ENCODE measurements around the gene LUZP2. TPM values are rescaled to one million over a fixed set of nuclear protein-coding genes. Genes with fewer than 3 reads are reported as not detected.

The LUZP2 gene
- polyA plus RNA-seq, 1 donor from 2014 or later: 15.5 TPM

DNA sequence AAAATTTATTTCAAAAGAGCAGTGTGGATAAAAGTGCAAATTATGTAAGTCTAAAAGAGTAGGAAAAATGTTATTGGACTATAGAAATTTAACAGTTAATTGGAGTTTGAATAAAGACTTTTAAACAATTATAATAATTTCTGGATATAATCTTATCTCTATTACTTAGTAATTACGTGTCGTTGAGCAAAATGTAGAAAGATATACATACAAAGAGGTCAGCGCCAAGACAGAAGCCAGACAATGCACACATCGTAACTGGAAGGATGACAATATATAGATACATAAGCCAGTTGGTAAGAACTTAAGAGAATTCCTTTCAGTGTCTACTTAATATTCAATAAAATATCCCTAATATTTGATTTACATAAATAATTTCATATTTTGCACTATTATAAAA, 157.0 kb downstream of the LUZP2 start:
- Histone ChIP-seq H3K9me2 (ENCODE audit: insufficient read depth, low read length) (no peaks in the 10 kb centered on the region), H3K79me2 (replicated peaks; ENCODE audit: insufficient read depth, low read length) (no peaks in the 10 kb centered on the region), H3K4me3 (ENCODE audit: low read length) (no peak overlapping the region), H3K4me2 (ENCODE audit: low read length) (no peak overlapping the region), H3F3A (ENCODE audit: insufficient read depth, low read length, poor library complexity, severe bottlenecking) (no peaks in the 10 kb centered on the region), H3K9ac (ENCODE audit: low read length) (no peak overlapping the region), H4K20me1 (ENCODE audit: insufficient read depth) (no peaks in the 10 kb centered on the region), H2AFZ (ENCODE audit: low read depth, low read length) (no peak overlapping the region), H3K9me3 (ENCODE audit: low read length) (no peaks in the 10 kb centered on the region), H3K36me3 (ENCODE audit: insufficient read depth, low read length) (no peaks in the 10 kb centered on the region), H3K27ac (ENCODE audit: low read length) (no peak overlapping the region), H3K27me3 (ENCODE audit: insufficient read depth, low read depth, low read length) (no peaks in the 10 kb centered on the region)
- TF ChIP-seq, protein P1, sequence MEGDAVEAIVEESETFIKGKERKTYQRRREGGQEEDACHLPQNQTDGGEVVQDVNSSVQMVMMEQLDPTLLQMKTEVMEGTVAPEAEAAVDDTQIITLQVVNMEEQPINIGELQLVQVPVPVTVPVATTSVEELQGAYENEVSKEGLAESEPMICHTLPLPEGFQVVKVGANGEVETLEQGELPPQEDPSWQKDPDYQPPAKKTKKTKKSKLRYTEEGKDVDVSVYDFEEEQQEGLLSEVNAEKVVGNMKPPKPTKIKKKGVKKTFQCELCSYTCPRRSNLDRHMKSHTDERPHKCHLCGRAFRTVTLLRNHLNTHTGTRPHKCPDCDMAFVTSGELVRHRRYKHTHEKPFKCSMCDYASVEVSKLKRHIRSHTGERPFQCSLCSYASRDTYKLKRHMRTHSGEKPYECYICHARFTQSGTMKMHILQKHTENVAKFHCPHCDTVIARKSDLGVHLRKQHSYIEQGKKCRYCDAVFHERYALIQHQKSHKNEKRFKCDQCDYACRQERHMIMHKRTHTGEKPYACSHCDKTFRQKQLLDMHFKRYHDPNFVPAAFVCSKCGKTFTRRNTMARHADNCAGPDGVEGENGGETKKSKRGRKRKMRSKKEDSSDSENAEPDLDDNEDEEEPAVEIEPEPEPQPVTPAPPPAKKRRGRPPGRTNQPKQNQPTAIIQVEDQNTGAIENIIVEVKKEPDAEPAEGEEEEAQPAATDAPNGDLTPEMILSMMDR (IDR thresholded peaks at IDR 0.05; ENCODE audit: poor library complexity, severe bottlenecking): no peak
- no peak for TF ChIP-seq EP300 (conservative IDR thresholded peaks at IDR 0.05; ENCODE audit: poor library complexity, severe bottlenecking)
- no peak for TF ChIP-seq REST (IDR thresholded peaks at IDR 0.05; ENCODE audit: borderline replicate concordance)
- TF ChIP-seq POLR2AphosphoS5 (IDR thresholded peaks at IDR 0.05): no peak
- TF ChIP-seq SMC3 (conservative IDR thresholded peaks at IDR 0.05; ENCODE audit: poor library complexity): no peak
- no peak for TF ChIP-seq RAD21 (conservative IDR thresholded peaks at IDR 0.05)

DNA sequence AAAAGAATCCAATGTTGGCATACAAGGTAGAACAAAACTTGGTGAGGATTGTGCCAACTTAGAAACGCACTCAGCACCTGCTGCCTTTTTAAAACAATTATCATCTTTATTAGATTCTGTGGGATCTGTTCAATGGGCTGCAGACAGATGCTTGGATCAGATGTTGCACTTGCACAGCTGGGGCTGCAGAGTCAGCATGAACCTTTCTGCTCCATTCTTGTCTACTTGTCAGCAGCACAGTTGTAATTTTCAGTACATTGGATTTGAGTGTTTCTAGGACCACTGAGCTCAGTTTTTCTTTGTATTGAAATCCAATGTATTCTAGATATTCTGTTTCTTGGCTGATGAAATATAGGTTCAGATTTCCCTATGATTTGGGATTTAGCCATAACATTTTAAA, 164.5 kb downstream of the LUZP2 start:
- Histone ChIP-seq H3F3A (ENCODE audit: insufficient read depth, low read length, poor library complexity, severe bottlenecking) (no peaks in the 10 kb centered on the region), H2AFZ (ENCODE audit: low read depth, low read length) (no peak overlapping the region), H3K4me2 (ENCODE audit: low read length) (no peak overlapping the region), H3K4me3 (ENCODE audit: low read length) (no peak overlapping the region), H4K20me1 (ENCODE audit: insufficient read depth) (no peaks in the 10 kb centered on the region), H3K27ac (ENCODE audit: low read length) (no peak overlapping the region), H3K79me2 (replicated peaks; ENCODE audit: insufficient read depth, low read length) (no peaks in the 10 kb centered on the region), H3K9me2 (ENCODE audit: insufficient read depth, low read length) (no peaks in the 10 kb centered on the region), H3K9me3 (ENCODE audit: low read length) (no peaks in the 10 kb centered on the region), H3K36me3 (ENCODE audit: insufficient read depth, low read length) (no peaks in the 10 kb centered on the region), H3K9ac (ENCODE audit: low read length) (no peak overlapping the region), H3K27me3 (ENCODE audit: insufficient read depth, low read depth, low read length) (no peaks in the 10 kb centered on the region)
- TF ChIP-seq POLR2AphosphoS5 (IDR thresholded peaks at IDR 0.05): peak; percentile 24
- TF ChIP-seq EP300 (conservative IDR thresholded peaks at IDR 0.05; ENCODE audit: poor library complexity, severe bottlenecking): no peak

GRCh38 chr11:24664399-24664798, 167.5 kb downstream of the LUZP2 start:
- TF ChIP-seq EP300 (conservative IDR thresholded peaks at IDR 0.05; ENCODE audit: poor library complexity, severe bottlenecking): no peak
- no peak for TF ChIP-seq POLR2AphosphoS5 (IDR thresholded peaks at IDR 0.05)
- no peak for TF ChIP-seq MXI1 (conservative IDR thresholded peaks at IDR 0.05; ENCODE audit: poor library complexity, severe bottlenecking)
- TF ChIP-seq REST (IDR thresholded peaks at IDR 0.05; ENCODE audit: borderline replicate concordance): no peak
- TF ChIP-seq, protein P1 (IDR thresholded peaks at IDR 0.05; ENCODE audit: poor library complexity, severe bottlenecking): no peak
- TF ChIP-seq EZH2 (IDR thresholded peaks at IDR 0.05; ENCODE audit: borderline replicate concordance, insufficient read depth, low read length, poor library complexity, severe bottlenecking): no peak
- TF ChIP-seq SMC3 (conservative IDR thresholded peaks at IDR 0.05; ENCODE audit: poor library complexity): no peak
- TF ChIP-seq TAF1 (IDR thresholded peaks at IDR 0.05; ENCODE audit: low read depth): no peak
- TF ChIP-seq RAD21 (conservative IDR thresholded peaks at IDR 0.05): no peak
- H3K4me3 ChIP-seq (ENCODE audit: low read length): no peak overlapping the region
- no peaks in the 10 kb centered on the region for H3K9me2 ChIP-seq (ENCODE audit: insufficient read depth, low read length)
- no peak overlapping the region for H3K9ac ChIP-seq (ENCODE audit: low read length)
- H2AFZ ChIP-seq (ENCODE audit: low read depth, low read length): no peak overlapping the region
- H3K9me3 ChIP-seq (ENCODE audit: low read length): no peaks in the 10 kb centered on the region
- H4K20me1 ChIP-seq (ENCODE audit: insufficient read depth): no peaks in the 10 kb centered on the region
- H3F3A ChIP-seq (ENCODE audit: insufficient read depth, low read length, poor library complexity, severe bottlenecking): no peaks in the 10 kb centered on the region
- no peaks in the 10 kb centered on the region for H3K79me2 ChIP-seq (replicated peaks; ENCODE audit: insufficient read depth, low read length)
- no peaks in the 10 kb centered on the region for H3K27me3 ChIP-seq (ENCODE audit: insufficient read depth, low read depth, low read length)
- no peak overlapping the region for H3K27ac ChIP-seq (ENCODE audit: low read length)
- no peak overlapping the region for H3K4me2 ChIP-seq (ENCODE audit: low read length)
- H3K36me3 ChIP-seq (ENCODE audit: insufficient read depth, low read length): no peaks in the 10 kb centered on the region

Data from neural cell (in vitro differentiated cells).